Adrenal gland (tissue), 5 donors: Measurements from ENCODE around the gene C3orf20.

Experiments
- CTCF ChIP-seq, 6 experiments: fragments of 450-650 bp in 4 of 6; fragments of 200-600 bp in 2 of 6; sonication (generic) in 1 of 6; IDR thresholded peaks; 1 replicate in 5 of 6; 2 replicates in 1 of 6; pipeline versions ENCODE4 v1.5.1 to v1.8.0; 2016 to 2021; ENCODE audit warnings: antibody characterized with exemption in 6 of 6, mild to moderate bottlenecking in 2 of 6, moderate library complexity in 1 of 6
- POLR2A ChIP-seq, 2 donors: fragments of 450-650 bp; IDR thresholded peaks; one replicate each; pipeline ENCODE4 v1.6.1; 2017; ENCODE audit warnings: antibody characterized with exemption in 2 of 2, mild to moderate bottlenecking in 2 of 2, moderate library complexity in 1 of 2
- donor health status: DM: no; HTN: no; CAD: no.

DNA sequence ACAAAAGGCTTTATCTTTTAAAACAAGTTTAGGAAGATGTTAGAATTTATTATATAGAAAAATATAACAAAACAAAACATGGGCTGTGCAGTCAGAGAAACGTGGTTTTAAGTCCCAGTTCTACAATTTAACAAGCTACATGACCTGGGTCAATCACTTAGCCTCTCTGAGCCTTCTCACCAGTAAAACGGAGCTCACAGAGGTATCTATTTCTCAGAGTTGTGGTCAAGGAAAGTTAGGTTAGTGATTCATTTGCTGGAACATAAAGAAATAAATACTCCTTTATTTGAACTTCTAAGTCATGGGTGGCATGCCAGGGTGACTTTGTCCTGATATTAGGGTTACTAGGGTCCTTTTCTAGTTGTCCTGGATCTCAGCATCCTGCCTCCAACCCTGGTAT lies 34.2 kb upstream of the C3orf20 start:
- TF ChIP-seq CTCF (IDR thresholded peaks at IDR 0.05) (no peak), POLR2A (IDR thresholded peaks at IDR 0.05) (no peak)
